NT2/D1 (cell line): ENCODE data around the gene KANK3.

Experiments used
- DNase-seq: peaks from one replicate; pipeline ENCODE4 v3.0.0-alpha.2; 2011; ENCODE audit warnings: low read depth, low spot score
- H3K27me3 ChIP-seq: 2 replicates; pipeline ENCODE4 v1.6.0; 2011; ENCODE audit warnings: mild to moderate bottlenecking; ENCODE audit not compliant: insufficient read length, insufficient read depth
- H3K36me3 ChIP-seq: 2 replicates; pipeline ENCODE4 v1.6.1; 2011; ENCODE audit warnings: mild to moderate bottlenecking, low read length, mixed read lengths; ENCODE audit not compliant: insufficient read depth, insufficient read length
- H3K4me1 ChIP-seq: 2 replicates; pipeline ENCODE4 v1.5.1; 2011; ENCODE audit not compliant: insufficient read depth, insufficient read length
- H3K4me3 ChIP-seq: 2 replicates; pipeline ENCODE4 v1.5.1; 2011; ENCODE audit warnings: low read depth; ENCODE audit not compliant: insufficient read length
- H3K9ac ChIP-seq: 2 replicates; pipeline ENCODE4 v1.6.0; 2011; ENCODE audit warnings: low read depth; ENCODE audit not compliant: insufficient read length
- H3K9me3 ChIP-seq: 2 replicates; pipeline ENCODE4 v1.5.1; 2011; ENCODE audit warnings: mild to moderate bottlenecking, low read length; ENCODE audit not compliant: insufficient read depth
- SUZ12 ChIP-seq: IDR thresholded peaks from 2 replicates; pipeline ENCODE4 v1.6.1; 2011; ENCODE audit not compliant: insufficient read length, insufficient read depth; ENCODE audit errors: extremely low read depth
- YY1 ChIP-seq: IDR thresholded peaks from 2 replicates; pipeline ENCODE4 v1.6.1; 2011; ENCODE audit not compliant: insufficient read length, insufficient read depth
- ZNF274 ChIP-seq: IDR thresholded peaks from 2 replicates; pipeline ENCODE4 v1.6.1; 2011; ENCODE audit warnings: mild to moderate bottlenecking, low read depth, low read length

Gene KANK3

DNA sequence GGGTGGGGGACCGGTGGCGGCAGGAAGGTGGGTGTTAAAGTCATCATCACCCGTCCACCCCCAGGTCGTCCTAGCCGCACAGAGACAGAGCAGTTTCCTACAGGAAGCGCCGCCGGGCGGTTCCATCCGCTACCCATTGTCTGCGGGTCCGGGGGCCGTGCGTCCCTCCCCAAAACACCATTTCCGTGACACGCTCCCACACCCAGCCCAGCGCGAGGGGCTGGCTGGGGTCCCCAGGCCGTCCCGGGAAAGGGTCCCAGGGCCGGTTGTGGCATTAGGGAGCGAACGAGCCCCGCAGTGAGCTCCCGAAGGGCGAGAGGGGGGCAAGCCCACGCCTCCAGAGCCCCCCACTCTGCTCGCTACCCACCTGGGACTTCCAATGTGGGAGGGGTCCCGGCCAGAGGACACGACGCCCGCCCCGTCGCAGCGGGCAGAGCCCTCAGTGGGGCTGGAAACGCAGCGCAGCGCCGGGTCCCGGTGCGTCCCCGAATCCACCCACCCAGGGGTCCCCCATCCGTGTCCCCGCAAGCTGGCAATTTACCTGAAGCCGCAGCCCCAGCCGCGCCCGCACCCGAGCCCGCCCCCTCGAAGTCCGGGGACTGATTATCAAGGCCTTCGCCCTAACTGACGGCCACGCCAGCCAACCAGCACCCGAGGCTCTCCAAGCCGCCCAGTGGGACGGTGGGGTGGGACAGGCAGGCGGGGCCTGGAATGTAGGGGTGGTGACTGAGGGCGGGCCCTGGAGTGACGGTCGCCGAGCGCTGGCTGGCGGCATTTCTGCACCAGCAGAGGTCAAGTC, at the start of gene KANK3:
KANK3 (minus strand) TSS at position 579 of the 799 bp plus-strand sequence. CDS start 5,434 bp downstream, outside the sequence.
- peak within 1 kb of the TSS; percentile 65 for H3K4me3 ChIP-seq
- H3K9ac ChIP-seq = peak within 1 kb of the TSS; percentile 81
- DNase-seq = peak; percentile 93
- peaks cover 14% of the 10 kb centered on the region for H3K4me1 ChIP-seq
- TF ChIP-seq ZNF274 (no peak), YY1 (no peak), SUZ12 (no peak)
- no peaks in the 10 kb centered on the region for H3K9me3 ChIP-seq
- peaks cover 22% of the 10 kb centered on the region for H3K27me3 ChIP-seq
- H3K36me3 ChIP-seq = no peaks in the 10 kb centered on the region

DNA sequence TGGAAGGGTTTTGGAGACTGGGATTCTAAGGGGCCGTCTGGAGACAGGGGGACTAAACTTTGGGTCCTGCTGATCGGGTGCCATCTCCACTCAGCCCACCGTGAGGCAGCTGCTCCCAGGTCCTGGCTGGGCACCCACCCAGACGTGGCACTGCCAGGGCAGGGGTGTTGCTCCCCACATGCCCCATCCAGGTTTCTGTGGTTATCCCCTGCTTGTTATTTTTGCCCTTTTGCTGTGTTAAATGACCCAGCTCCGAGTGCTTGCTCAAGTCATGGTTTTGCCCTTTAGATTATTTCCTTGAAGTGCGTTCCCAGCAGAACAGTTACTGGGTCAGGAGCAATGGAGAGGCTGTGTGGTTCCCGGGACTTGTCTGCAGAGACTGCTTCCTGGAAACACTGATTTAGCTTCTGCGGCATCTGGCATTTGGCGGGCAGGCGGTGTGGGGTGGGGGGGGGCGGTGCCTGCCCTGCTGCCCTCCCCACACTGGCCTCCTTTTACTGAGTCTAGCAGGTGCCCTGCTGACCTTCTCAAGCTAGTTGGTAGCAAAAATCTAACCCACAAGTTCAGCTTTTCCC, 49.0 kb upstream of the KANK3 start:
- Histone ChIP-seq H3K9me3 (no peaks in the 10 kb centered on the region), H3K36me3 (peaks cover 30% of the 10 kb centered on the region), H3K27me3 (no peaks in the 10 kb centered on the region), H3K4me3 (no peak overlapping the region), H3K4me1 (peaks cover 21% of the 10 kb centered on the region), H3K9ac (peak overlapping the region; percentile 22)
- no peak for DNase-seq
- TF ChIP-seq YY1 = no peak
- TF ChIP-seq ZNF274 = no peak
- TF ChIP-seq SUZ12 = no peak

DNA sequence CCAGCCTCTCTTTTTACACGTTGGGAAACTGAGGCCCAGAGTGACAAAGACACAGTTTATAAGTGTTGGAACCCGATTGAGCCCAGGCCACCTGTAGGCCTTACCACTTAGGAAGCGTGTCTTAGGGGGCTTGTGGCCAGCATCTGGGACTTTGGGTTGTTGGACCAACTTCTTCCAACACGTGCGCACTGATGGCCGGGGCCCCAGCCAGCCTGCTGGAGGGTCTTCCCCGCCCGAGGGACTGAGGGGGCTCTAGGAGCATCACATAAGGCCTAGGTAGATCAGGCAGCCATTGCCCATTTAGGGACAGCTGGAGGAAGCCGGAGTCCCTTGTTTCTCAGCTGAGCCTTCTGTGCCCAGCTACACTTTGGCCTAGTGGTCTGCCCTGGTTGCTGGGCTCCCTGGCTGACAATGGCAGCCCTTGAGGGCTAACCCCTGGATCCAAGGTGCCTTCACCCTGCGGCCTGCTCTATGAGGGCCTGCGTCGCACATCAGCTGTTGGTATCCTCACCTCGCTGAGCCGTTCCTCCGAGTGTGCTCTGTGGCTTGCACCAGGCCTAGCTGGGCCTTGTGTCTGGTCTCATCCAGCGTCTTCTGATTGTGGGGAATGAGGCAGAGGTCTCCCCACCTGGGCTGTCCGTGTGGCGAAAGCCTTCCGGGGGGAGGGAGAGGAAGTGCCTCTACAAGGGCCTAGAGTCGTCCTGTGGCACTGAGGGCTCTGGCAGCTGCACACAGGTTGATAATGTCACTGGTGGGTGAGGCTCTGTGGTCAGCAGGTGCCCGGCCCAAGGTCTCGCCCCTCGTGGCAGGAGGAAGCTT, 48.3 kb upstream of the KANK3 start:
- Histone ChIP-seq H3K9ac (peak overlapping the region; percentile 63), H3K27me3 (no peaks in the 10 kb centered on the region), H3K36me3 (peaks cover 30% of the 10 kb centered on the region), H3K4me3 (peak overlapping the region; percentile 36), H3K9me3 (peaks cover 5% of the 10 kb centered on the region; the same call in 1 of the 2 replicates), H3K4me1 (peaks cover 18% of the 10 kb centered on the region)
- DNase-seq = no peak
- TF ChIP-seq ZNF274 = no peak
- no peak for TF ChIP-seq YY1
- no peak for TF ChIP-seq SUZ12

DNA sequence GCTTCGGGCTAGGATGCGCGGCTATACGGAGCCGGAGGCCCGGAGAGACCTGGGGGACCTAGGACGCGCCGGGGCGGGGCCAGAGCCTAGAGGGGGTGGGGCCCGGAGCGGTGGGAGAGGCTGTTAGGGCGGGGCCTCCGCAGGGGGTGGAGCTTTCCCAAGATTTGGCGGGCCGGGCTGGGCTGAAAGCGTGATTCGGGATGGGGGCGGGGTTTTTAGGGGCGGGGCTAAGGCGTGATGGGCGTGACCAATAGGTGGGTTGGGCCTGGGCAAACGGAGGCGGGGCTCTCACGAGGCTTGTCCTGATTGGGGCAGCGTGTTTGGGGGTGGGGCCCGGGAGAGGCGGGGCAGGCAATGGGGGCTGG, 47.5 kb upstream of the KANK3 start:
- Histone ChIP-seq H3K9ac (peak overlapping the region; percentile 99), H3K4me3 (peak overlapping the region; percentile 97), H3K4me1 (peaks cover 18% of the 10 kb centered on the region), H3K36me3 (peaks cover 22% of the 10 kb centered on the region), H3K27me3 (no peaks in the 10 kb centered on the region), H3K9me3 (peaks cover 12% of the 10 kb centered on the region; the same call in 1 of the 2 replicates)
- no peak for TF ChIP-seq ZNF274
- no peak for TF ChIP-seq YY1
- no peak for TF ChIP-seq SUZ12
- DNase-seq = peak; percentile 86

DNA sequence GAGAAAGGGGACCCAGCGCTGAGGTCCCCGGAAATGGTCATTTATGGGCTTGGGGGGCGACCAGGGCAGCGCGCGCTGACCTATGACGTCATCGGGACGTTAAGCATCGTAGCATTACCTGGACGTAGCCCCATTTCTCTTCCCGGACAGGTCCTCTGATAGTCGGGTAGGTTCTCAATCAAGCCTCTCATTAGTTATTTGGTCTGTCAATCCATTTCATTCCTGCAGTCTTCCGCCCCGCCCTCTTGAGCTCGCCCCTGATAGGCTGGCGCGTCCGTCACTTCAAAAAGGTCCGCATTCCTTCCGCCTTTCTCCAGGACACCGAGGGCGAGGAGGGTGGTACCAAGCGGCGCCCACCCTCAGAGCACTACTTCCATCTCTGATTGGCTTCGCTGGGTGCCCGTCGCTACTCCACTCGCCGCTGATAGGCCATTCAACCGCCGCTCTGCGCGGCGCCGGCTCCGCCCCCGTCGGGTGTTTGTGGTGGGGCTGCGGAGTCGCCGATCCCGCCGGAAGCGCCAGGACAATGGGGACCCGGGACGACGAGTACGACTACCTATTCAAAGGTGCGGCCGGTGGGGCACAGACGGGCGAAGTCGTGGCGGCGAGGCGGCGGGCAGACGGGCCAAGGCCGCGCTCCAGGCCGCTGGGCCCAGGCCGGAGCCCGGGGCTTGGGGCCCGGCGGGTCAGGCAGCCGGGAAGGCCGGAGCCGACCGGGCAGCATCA, 47.0 kb upstream of the KANK3 start, which contains the start of gene RAB11B:
RAB11B (plus strand) TSS at position 470 of the 726 bp plus-strand sequence; CDS start at position 527, 57 bp downstream.
- peak; percentile 100 for DNase-seq
- TF ChIP-seq ZNF274 = no peak
- no peak for TF ChIP-seq SUZ12
- no peak for TF ChIP-seq YY1
- peak within 1 kb of the TSS; percentile 97 for H3K4me3 ChIP-seq

DNA sequence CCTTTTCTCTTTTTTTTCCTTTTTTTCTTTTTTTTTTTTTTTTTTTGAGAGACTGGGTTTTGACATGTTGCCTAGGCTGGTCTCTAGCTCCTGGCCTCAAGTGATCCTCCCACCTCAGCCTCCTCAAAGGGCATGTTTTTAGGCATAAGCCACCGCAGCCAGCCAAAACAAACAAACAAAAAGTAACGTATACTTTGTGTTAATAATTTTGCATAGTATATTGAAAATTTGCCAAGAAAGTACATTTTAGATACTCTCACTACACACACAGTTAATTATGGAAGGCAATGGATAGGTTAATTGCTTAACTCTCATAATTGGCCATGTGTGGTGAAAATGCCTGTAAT, 45.5 kb upstream of the KANK3 start:
- H3K36me3 ChIP-seq = peaks cover 12% of the 10 kb centered on the region
- DNase-seq = no peak
- no peak overlapping the region for H3K9ac ChIP-seq
- peaks cover 12% of the 10 kb centered on the region; the same call in 1 of the 2 replicates for H3K9me3 ChIP-seq
- H3K4me3 ChIP-seq = no peak overlapping the region
- H3K27me3 ChIP-seq = no peaks in the 10 kb centered on the region
- no peak for TF ChIP-seq YY1
- no peak for TF ChIP-seq ZNF274
- TF ChIP-seq SUZ12 = no peak
- H3K4me1 ChIP-seq = peaks cover 18% of the 10 kb centered on the region

More for the DNA sequence above, 47.0 kb upstream of the KANK3 start, which contains the start of gene RAB11B:
- H3K9ac ChIP-seq = peak within 1 kb of the TSS; percentile 99
- peaks cover 19% of the 10 kb centered on the region for H3K36me3 ChIP-seq
- peaks cover 18% of the 10 kb centered on the region for H3K4me1 ChIP-seq
- H3K9me3 ChIP-seq = peaks cover 12% of the 10 kb centered on the region; the same call in 1 of the 2 replicates
- H3K27me3 ChIP-seq = no peaks in the 10 kb centered on the region
